Measurements from ENCODE around the gene METAP1D.

GRCh38 chr2:171996021-171996420, 3.7 kb upstream of the METAP1D start:
- TF ChIP-seq CTCF (conservative IDR thresholded peaks at IDR 0.05; ENCODE audit: low read depth, low read length), result no peak
- TF ChIP-seq EZH2 (IDR thresholded peaks at IDR 0.05; ENCODE audit: borderline replicate concordance, low read depth, low read length, poor library complexity, severe bottlenecking), result no peak
